Heart right ventricle (tissue), 16 donors: ENCODE data around the gene ULK4. TPM values are rescaled to one million over a fixed set of nuclear protein-coding genes. Genes with fewer than 3 reads are reported as not detected.
A peak's percentile ranks its signal among the peaks of the same experiment; 100 is the strongest.

ENCODE experiments used
- ATAC-seq, 8 donors: fragments of 200-7000 bp; cut with Tn5 transposase; one replicate each; pipeline ENCODE4 v1.9.1; 2020; ENCODE audit warnings: mild to moderate bottlenecking in 8 of 8, moderate library complexity in 8 of 8, moderate number of reproducible peaks in 1 of 8
- DNase-seq, 2 donors: peaks; one replicate each; pipeline ENCODE4 v3.0.0-alpha.2; 2020
- H3K27ac ChIP-seq, 10 donors: fragments of 200-600 bp; sonication (generic) in 2 of 10; one replicate each; pipeline versions ENCODE4 v1.5.0 to v1.8.0; 2020 to 2022; ENCODE audit warnings: mild to moderate bottlenecking in 3 of 10
- H3K27me3 ChIP-seq, 7 donors: fragments of 200-600 bp; one replicate each; pipeline ENCODE4 v1.8.0; 2021 to 2022; ENCODE audit warnings: mild to moderate bottlenecking in 2 of 7
- H3K36me3 ChIP-seq, 9 donors: fragments of 200-600 bp; sonication (generic) in 1 of 9; one replicate each; pipeline versions ENCODE4 v1.5.0 to v1.8.0; 2020 to 2022; ENCODE audit warnings: mild to moderate bottlenecking in 2 of 9
- H3K4me1 ChIP-seq, 9 donors: fragments of 200-600 bp; sonication (generic) in 1 of 9; one replicate each; pipeline versions ENCODE4 v1.5.0 to v1.8.0; 2020 to 2022; ENCODE audit warnings: mild to moderate bottlenecking in 4 of 9
- H3K4me3 ChIP-seq, 10 donors: fragments of 200-600 bp; sonication (generic) in 2 of 10; one replicate each; pipeline versions ENCODE4 v1.5.0 to v1.8.0; 2020 to 2022; ENCODE audit warnings: mild to moderate bottlenecking in 7 of 10, moderate library complexity in 2 of 10
- H3K9me3 ChIP-seq, 11 donors: fragments of 200-600 bp in 10 of 11; sonication (generic) in 2 of 11; one replicate each; pipeline versions ENCODE4 v1.5.0 to v1.8.0; 2013 to 2022; ENCODE audit warnings: mild to moderate bottlenecking in 2 of 11, control low read depth in 1 of 11, moderate library complexity in 1 of 11
- WGBS, 2 donors: extraction: QIAGEN DNeasy Blood & Tissue Kit; methylation state at CpG; one replicate each; pipeline ENCODE4 v1.1.7; 2013; ENCODE audit warnings: inconsistent platforms in 1 of 2; 5-methylcytosine and 5-hydroxymethylcytosine counted together
- intact Hi-C, 10 donors: fragments of 100-400 bp; cut with DNase I; formaldehyde crosslinking; loops; one replicate each; pipeline versions ENCODE4 v1.11.1 to v1.14.2; 2022
- polyA plus RNA-seq, 2 donors: library from polyadenylated mRNA; stranded (reverse); fragments of 200-250 nt; gene quantifications; one replicate each; pipeline ENCODE4 v1.2.3, GENCODE V29; 2013
- total RNA-seq, 10 donors: library from RNA; stranded (reverse); fragmentation: NEBNext Ultra II Directional in 3 of 10; extraction: Animal tissue kit (Norgen Biotek cat#: 25700) in 3 of 10; gene quantifications; one replicate each; pipeline versions ENCODE4 v1.2.1 to v1.2.4, GENCODE V29; 2021 to 2023
- TF ChIP-seq, protein P1 (sequence below), 9 donors: fragments of 200-600 bp; sonication (generic) in 2 of 9; IDR thresholded peaks; one replicate each; pipeline versions ENCODE4 v1.5.0 to v1.8.0; 2021 to 2022; ENCODE audit warnings: antibody characterized with exemption in 9 of 9, mild to moderate bottlenecking in 5 of 9, moderate library complexity in 1 of 9
- donor health status: Arrhythmogenic right ventricular cardiomyopathy.
- donor health status: ischemic (EF 13 %, LVEDD 7.1; RV severe dilation, severe dysfunction).
- donor health status: healthy with polysubstance abuse.
- donor health status: DM: no; HTN: yes; CAD: no.
- donor health status: DM: no; HTN: no; CAD: no.
- donor health status: ischemic (EF 25% LVEDD 6.9; RV normal size, moderate dysfunction).
- donor health status: ischemic (EF 25% LVEDD 5.7; RV mildly dilated, moderate dysfunction).
- donor health status: healthy.
- donor health status: DM: yes; HTN: yes; CAD: no.
- donor health status: Ischemic cardiomyopathy.
- donor health status: ischemic (EF 35%, LVEDD 5.7; RV mildly dilated, moderate dysfunction).
- donor health status: nonischemic (EF 11% LVEDD 7.7; RV severe dilation, severe dysfunction).
- donor health status: DM: yes; HTN: yes; CAD: no.
- donor health status: PGD.
- donor health status: ischemic (EF 29% LVEDD 5.4; RV normal size, mild dysfunction).
- donor health status: nonischemic (EF 23%, LVEDD 6.1; RV moderate dilation, normal function).

The ULK4 gene
- total and polyA plus RNA-seq, 12 donors: 1.4 to 11.4 (median 2.6) TPM

DNA sequence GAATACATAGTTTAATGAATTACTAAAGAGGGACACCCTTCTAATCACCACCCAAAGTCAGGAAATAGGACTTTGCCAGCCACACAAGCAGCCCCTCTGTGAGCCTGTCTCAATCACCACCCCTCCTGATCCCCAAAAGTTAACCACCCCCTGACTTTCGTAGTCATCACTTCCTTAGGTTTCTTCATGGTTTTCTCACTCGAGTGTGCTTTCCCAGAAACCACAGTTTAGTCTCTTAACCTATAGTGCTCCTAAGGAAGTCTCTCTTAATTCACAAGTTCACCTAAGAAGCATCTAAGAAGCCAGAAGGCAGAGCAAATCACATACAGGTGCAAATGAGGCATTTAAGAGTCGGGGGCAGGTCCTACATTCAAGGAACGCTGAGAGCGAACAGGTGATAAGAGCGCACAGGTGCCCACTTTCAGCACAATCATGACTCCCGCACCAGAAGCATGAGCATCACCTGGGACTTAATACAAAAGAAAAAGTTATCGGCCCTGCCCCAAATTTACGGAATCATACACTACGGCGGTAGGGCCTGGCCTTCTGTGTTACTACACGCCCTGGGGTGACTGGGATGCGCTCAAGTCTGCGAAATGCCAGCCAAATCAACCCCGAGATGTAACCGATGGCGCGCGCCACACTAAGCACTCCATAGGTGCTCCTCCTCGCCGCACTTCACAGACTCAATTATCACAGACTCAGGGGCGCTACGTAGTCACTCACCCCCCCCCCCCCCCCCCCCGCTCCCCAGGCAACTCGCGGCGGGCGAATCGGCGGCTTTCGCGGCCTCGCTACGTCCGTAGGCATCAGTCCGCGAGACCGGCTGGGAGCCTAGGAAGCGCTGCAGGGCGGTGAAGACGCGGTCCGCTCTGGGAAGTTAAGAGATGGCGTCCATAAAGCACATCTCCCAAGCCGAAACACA is 815 bp downstream of the ULK4 start:
- Histone ChIP-seq H3K27ac (peak overlapping the region in 9 of 10 donors; percentile 46 to 87 (median 75)), H3K9me3 (no peaks in the 10 kb centered on the region), H3K4me3 (peak overlapping the region; percentile 78 to 97 (median 93)), H3K36me3 (no peaks in the 10 kb centered on the region), H3K27me3 (no peaks in the 10 kb centered on the region), H3K4me1 (peaks cover 0 to 18% (median 12%) of the 10 kb centered on the region in 9 donors)
- TF ChIP-seq, protein P1, sequence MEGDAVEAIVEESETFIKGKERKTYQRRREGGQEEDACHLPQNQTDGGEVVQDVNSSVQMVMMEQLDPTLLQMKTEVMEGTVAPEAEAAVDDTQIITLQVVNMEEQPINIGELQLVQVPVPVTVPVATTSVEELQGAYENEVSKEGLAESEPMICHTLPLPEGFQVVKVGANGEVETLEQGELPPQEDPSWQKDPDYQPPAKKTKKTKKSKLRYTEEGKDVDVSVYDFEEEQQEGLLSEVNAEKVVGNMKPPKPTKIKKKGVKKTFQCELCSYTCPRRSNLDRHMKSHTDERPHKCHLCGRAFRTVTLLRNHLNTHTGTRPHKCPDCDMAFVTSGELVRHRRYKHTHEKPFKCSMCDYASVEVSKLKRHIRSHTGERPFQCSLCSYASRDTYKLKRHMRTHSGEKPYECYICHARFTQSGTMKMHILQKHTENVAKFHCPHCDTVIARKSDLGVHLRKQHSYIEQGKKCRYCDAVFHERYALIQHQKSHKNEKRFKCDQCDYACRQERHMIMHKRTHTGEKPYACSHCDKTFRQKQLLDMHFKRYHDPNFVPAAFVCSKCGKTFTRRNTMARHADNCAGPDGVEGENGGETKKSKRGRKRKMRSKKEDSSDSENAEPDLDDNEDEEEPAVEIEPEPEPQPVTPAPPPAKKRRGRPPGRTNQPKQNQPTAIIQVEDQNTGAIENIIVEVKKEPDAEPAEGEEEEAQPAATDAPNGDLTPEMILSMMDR (IDR thresholded peaks at IDR 0.05): no peak
- DNase-seq: peak; percentile 24 to 41
- WGBS, 2 donors: 1 to 2% methylated on average over 45 of the region's 45 CpGs
- ATAC-seq: peak; percentile 6 to 49 (median 12)
- intact Hi-C loops: loop anchor here in 5 of 10 donors (5.0 to 10.0 kb wide), 3 partner anchors 51 to 1506 kb away; partner anchors contain the start of gene RPL14 (in 1 of the 5)

DNA sequence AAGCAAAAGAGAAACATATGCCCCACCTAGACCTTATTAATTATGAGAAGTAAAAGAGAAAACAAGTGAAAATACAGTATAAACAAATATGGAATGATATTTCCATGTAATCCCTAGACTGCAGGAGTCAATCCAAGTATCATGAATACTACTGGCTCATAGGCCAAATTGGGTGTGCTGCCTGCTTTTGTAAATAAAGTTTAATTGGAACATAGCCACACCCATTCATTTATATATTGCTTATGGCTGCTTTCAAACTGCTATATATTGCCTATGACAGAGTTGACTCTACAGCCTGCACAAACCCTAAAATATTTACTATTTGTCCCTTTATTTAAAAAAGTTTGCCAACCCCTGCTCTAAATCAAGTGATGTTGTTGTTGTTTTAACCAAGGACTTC is 5.3 kb downstream of the ULK4 start:
- Histone ChIP-seq H3K4me3 (no peak overlapping the region), H3K4me1 (peaks cover 0 to 12% (median 8%) of the 10 kb centered on the region in 9 donors), H3K9me3 (no peaks in the 10 kb centered on the region), H3K27me3 (no peaks in the 10 kb centered on the region), H3K36me3 (peaks cover 0 to 12% (median 0%) of the 10 kb centered on the region in 9 donors), H3K27ac (no peak overlapping the region)
- TF ChIP-seq, protein P1 (IDR thresholded peaks at IDR 0.05): no peak
- intact Hi-C loops: loop anchor here in 1 of 10 donors (10.0 kb wide), 1 partner anchor 52 kb away; no protein-coding TSS in a partner anchor
- DNase-seq: no peak
- no peak for ATAC-seq

DNA sequence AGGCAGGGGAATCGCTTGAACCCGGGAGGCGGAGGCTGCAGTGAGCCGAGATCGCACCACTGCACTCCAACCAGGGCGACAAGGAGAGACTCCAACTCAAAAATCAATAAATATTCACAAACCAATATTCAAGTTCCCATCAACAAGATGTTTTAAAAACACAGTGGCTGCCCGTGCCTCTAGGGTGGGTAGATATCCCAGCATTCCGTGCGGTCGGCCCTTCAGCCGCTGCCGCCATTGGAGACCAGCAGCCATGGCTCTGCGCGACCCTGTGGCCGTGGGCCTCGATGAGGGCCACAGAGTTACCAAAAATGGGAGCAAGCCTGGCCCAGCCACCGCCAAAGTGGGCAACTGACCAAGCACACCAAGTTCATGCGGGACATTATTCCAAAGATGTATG is 6.7 kb downstream of the ULK4 start:
- peaks cover 0 to under 1% (median 0%) of the 10 kb centered on the region in 9 donors for H3K4me1 ChIP-seq
- DNase-seq (no peak), ATAC-seq (no peak)
- peaks cover 0 to 3% (median 0%) of the 10 kb centered on the region in 11 donors for H3K9me3 ChIP-seq
- intact Hi-C loops: loop anchor here in 1 of 10 donors (10.0 kb wide), 1 partner anchor 50 kb away; no protein-coding TSS in a partner anchor
- WGBS, 2 donors: 91 to 92% methylated on average over 18 of the region's 18 CpGs
- no peak overlapping the region for H3K4me3 ChIP-seq
- TF ChIP-seq, protein P1 (IDR thresholded peaks at IDR 0.05): no peak
- peaks cover 0 to 12% (median 0%) of the 10 kb centered on the region in 9 donors for H3K36me3 ChIP-seq
- H3K27ac ChIP-seq: no peak overlapping the region
- no peaks in the 10 kb centered on the region for H3K27me3 ChIP-seq

DNA sequence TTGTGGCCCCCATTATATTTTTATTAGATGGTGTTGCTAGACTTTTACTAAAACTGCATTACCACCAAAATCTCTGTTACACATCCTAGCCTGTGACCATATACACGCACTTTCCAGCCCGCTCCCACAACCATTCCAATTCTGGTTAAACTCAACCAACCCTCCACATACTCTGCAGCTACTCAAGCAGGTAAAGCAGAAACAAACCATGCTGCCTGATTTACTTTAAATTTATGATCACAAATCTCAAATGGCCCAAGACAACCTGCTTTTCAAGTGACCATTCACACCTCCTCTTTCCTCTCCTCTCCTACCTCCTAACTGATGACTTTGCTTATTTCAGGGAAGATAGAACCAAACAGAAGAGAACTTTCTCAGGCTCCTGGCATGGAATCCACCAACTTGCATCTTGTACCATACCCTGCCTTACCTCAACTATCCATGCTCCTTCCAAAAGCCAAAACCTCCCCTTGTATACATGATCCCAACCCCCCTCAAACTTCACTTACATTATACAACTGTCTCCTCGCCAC is 18.5 kb downstream of the ULK4 start:
- 98% methylated on average over 3 of the region's 3 CpGs for WGBS, 2 donors
- H3K9me3 ChIP-seq: no peaks in the 10 kb centered on the region
- H3K4me1 ChIP-seq: no peaks in the 10 kb centered on the region
- intact Hi-C loops: no loop called here
- no peak overlapping the region for H3K4me3 ChIP-seq
- TF ChIP-seq, protein P1 (IDR thresholded peaks at IDR 0.05): no peak
- DNase-seq: no peak
- H3K27me3 ChIP-seq: no peaks in the 10 kb centered on the region
- H3K27ac ChIP-seq: no peak overlapping the region
- peaks cover 0 to 11% (median 0%) of the 10 kb centered on the region in 9 donors for H3K36me3 ChIP-seq
- no peak for ATAC-seq
